SK-N-DZ (cell line): ENCODE measurements around the gene YJEFN3.

ENCODE experiments used
- DNase-seq: peaks from one replicate; pipeline ENCODE4 v3.0.0-alpha.2; 2015; ENCODE audit warnings: low spot score

The YJEFN3 gene

DNA sequence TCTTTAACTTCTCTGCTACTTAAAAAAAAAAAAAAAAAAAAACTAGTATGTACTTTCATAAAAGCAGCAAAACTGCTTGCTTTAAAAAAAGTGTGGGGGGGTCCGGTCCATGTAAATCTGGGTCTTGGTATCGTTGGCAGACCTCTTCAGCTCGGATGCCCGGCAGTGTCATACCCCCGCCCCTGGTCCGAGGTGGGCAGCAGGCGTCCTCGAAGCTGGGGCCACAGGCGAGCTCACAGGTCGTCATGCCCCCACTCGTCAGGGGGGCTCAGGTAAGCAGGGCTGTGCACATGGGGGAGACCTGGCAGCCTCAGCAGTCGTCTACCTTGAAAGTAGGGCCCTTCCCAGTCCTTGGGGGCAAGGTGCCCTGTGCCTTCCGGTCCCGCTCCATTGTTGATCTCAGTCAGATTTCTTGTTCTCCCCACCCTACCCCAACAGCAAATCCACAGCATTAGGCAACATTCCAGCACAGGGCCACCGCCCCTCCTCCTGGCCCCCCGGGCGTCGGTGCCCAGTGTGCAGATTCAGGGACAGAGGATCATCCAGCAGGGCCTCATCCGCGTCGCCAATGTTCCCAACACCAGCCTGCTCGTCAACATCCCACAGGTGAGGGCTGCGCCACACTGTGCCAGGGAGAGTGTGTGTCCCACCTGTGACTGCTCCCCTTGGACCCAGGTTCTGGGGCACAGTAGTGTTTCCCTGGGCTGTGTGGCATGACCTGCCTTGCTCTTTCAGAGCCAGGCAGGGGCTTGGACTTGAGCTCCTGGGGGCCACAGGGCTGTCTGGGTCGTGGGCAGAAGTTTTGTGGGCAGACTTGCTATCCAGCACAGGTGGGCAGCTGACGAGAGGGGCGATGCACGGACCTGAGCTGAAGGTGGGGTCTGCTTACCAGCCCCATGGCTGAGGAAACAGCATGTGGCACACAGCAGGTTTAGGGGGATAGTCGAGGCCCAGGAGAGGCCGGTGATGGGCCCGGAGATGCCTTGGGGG lies 32.8 kb upstream of the YJEFN3 start:
- no peak for DNase-seq

DNA sequence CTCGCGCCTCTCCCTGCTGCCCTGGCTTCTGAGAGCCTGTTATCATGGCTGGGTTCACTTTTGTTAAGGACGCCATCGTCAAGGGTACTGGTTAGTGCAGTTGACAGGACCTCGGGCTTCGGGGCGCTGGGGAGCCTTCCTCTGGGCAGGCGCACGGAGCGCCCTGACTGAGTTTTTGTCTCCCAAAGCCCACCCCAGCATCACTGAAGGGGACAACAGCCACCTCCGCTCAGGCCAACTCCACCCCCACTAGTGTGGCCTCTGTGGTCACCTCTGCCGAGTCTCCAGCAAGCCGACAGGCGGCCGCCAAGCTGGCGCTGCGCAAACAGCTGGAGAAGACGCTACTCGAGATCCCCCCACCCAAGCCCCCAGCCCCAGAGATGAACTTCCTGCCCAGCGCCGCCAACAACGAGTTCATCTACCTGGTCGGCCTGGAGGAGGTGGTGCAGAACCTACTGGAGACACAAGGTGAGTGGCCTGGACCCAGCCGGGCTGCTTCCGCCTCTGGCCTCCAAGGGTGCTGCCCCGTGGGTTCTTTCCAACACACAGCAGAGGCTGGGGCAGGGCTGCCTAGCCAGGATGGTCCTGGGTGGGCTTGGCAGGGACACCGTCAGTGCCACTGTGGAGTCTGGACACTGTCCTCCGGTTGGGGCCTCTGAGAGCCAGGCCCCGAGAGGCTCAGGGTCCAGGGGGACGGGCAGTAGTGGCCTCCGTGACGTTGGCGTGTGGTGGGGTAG lies 30.3 kb upstream of the YJEFN3 start:
- DNase-seq = no peak

DNA sequence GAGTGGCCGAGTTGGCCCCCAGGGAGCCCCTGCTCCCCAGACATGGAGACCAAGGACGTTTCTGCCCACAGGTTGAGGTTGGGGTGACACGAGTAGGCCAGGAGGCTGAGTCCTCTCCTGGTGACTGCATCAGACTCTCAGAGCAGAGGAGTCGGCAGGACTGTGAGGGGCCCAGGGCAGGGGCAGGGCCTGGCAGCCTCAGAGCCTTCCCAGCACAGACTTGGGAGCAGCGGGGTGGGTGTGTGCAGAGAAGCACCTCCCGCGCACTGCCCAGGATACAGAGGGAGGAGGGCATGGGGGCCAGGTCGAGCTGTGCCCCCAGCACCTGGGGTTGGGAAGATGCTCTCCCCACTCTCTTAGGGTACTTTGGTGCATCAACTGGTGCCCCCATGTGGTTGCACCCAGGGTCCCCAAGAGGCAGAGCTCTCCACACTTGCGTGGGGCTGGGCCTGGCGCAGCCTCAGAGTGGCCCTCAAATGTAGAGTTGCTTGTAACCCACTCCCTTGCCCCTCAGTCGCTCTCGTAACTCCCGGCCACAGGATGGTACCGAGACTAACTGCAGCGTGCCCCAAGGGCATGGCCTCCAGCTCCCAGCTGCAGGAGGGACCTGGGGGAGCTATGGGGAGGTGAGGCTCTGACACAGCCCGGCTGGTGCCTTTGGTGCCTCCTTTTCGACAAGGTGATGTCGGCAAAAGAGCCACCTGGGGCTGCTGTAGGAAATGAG lies 29.3 kb upstream of the YJEFN3 start:
- no peak for DNase-seq

DNA sequence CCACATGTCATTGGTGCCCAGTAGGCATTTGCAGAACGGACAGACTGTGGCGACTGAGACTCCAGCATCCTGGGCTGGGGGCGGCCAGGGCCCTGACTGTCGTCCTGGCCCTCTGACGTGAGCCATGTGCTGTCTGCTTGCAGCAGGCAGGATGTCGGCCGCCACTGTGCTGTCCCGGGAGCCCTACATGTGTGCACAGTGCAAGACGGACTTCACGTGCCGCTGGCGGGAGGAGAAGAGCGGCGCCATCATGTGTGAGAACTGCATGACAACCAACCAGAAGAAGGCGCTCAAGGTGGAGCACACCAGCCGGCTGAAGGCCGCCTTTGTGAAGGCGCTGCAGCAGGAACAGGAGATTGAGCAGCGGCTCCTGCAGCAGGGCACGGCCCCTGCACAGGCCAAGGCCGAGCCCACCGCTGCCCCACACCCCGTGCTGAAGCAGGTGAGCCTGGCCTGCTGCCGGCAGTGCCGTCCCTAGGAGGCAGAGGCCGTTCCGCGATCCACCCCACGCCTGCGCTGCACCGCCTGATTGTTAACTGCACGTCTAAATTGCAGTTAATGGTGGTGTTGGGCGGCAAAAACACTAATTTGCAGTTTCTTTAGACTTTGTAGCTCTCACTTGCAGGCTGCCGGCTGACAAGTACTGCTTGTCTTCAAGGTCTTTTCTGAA lies 27.6 kb upstream of the YJEFN3 start:
- no peak for DNase-seq

DNA sequence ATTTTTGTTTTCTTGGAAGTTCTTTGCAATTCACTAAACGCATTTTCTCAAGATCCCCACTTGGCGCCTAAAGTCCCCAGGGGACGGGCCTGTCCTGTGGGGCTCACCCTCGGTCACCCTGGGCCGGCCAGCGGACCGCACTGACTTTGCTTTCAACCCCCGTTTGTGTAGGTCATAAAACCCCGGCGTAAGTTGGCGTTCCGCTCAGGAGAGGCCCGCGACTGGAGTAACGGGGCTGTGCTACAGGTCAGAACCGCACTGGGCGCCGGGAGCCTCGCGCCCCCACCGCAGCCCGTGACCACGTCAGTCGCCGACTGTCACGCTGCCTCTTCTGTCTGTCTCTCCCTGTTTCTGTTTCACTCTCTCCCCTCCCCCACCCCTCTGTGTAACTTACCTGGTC lies 26.9 kb upstream of the YJEFN3 start:
- DNase-seq = no peak

DNA sequence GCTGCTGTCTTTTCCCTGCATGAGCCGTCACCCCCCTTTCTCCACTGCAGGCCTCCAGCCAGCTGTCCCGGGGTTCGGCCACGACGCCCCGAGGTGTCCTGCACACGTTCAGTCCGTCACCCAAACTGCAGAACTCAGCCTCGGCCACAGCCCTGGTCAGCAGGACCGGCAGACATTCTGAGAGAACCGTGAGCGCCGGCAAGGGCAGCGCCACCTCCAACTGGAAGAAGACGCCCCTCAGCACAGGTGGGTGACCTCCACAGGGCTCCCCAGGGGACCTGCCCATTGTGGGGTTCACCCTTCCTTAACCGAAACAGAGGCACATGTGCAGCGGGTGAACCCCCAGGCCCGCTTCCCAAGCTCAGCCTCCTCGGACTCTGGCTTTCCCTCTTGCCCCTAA lies 26.4 kb upstream of the YJEFN3 start:
- no peak for DNase-seq

DNA sequence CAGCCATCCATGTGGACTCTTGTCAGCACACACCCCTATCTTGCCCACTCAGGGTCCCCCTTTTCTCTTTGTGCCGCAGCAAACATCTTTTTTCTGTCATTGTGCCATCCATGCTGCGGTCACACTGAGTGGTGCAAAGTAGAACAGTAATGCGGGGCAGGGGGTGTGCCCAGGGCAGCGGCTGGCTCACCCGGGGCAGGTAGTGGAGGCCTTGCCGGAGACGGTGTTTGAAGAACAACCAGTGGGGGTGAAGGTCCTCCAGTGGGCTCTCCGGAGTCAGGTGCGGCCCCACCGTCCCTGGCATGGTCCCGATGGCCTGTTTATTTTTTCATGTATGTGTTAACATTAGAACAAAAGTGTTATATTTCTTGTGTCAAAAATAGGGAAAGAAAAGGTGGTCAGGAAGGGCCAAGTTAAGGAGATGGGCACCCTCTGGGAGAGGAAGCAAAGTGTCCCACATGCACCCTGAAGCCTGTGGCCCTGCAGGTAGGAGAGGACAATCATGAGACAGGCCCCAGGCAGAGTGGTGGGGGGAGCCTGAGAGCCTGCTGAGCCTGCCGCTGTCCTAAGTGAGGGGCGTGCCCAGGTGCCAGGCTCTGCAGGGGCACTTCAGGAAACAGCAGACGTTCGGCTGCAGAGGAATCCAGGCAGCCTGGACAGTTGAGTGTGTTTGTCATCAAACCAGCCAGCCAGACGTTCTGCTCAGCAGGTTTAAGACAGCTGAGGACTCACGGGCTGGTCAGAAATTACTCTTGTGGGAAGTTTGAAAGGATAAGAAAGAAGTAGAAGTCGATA lies 25.7 kb upstream of the YJEFN3 start:
- DNase-seq = no peak

DNA sequence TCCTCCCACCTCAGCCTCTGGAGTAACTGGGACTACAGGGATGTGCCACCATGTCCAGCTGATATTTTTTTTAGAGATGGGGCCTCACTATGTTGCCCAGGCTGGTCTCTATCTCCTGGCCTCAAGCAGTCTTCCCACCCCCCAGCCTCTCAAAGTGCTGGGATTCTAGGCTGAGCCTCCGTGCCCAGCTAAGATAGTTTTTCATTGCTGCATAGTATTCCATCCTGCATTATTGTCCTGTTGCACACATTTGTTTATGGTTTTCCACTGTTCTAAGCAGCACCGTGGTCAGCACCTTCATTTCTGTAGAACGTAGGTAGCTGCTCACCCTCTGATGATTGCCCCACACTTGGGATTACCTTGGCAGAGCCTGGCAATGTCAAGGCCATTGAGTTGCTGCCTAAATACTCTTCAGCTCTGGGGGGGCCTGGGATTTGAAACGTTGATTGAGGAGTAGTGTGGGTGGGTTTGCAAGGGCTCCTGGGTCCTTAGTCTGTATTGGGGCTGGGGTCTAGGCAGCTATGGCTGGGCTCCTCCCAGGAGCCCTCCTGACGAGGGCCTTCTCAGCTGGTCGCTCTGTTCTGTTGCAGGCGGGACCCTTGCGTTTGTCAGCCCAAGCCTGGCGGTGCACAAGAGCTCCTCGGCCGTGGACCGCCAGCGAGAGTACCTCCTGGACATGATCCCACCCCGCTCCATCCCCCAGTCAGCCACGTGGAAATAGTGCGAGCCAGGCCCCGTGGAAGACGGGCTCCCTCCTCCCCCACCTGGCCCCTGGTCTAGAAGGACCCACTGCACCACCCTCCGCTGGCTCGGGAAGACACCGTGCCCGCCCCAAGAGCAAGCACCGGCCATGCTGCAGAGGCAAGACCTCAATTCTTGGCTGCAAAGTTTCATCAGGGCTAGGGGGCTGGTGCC lies 23.7 kb upstream of the YJEFN3 start:
- DNase-seq = no peak

DNA sequence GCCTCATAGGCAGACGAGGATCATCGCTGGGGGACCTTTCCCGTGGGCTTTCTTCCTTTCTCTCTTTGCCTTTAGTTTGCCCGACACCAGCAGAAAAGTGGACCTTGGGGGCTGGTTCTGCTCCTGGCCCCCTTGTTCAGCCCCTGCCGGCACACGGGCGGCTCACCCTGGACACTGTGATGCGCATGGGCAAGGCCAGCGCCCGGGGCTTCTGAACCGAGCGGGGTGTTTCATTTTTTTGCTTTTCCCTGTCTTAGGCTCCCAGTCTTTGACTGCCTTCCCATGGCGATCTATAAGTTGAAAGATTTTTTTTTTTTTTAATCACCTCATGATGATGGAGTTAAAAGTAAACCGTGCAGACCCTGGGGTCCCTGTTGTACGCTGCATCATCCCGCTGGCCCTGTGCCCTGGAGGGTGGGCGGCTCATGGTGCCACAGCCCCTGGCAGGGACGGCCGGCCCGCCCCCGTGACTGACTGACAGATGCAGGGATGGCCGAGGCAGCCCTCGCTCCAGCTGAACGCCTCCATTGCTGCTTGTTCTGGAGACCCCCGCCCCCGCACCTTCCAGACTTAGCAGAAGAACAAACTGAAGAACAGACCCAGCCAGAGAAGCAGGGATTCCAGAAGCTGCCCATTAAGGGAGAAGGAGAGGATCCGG lies 22.9 kb upstream of the YJEFN3 start:
- no peak for DNase-seq

DNA sequence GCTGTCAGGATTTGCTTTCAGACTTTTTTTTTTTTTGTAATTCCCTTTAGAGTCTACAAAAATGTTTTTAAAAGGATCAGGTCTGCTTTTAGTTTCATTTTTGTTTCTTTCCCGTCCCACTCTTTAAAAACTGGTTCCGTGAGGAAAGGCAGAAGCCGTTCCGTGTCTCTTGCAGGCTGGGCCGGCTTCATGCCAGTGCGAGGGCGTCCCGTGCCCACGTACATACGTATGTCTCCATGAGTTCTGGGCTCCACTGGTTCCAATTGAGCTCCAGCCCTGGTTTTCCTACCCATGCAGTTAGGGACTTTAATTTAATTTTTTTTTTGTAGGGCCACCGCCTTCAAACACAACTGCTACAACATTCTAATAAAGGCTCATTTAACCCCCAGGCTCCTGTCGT lies 22.1 kb upstream of the YJEFN3 start:
- no peak for DNase-seq

DNA sequence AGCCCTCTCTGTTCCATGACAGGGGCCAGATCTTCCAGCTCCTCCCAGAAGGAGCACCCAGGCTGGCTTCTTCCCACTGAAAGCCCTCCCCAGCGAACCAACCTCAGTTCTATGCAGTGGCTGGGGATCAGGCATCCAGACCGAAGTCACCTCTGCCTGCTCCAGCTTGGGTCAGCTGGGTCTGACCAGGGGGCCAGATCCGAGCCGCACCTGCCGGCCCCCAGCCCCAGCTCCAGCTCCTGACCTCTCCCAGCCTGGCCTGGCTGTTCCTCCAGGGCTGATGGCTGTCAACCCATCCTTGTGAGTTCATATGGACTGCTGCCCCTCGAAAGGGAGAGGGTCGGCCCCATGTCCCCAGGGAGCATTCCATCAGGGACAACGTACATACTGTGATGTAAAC lies 21.4 kb upstream of the YJEFN3 start:
- DNase-seq = no peak

DNA sequence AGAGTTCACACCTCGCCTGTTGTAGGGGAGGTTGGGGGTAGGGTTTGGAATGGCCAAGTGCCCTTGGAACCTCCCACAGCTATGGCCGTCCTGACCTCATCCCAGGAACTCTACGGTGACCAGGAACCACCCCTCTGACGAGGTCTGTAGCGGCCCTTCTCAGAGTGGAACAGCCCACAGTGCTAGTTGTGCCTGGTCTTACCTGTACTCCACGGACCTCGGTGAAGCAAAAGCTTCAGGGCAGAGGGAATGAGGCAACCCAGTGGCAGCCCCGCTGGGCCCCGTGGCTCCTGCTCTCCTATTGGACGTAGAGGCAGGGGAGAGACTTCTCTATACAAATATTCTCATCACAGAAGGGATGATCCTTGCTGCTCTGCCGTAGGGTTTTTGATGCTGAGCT lies 20.5 kb upstream of the YJEFN3 start:
- no peak for DNase-seq

DNA sequence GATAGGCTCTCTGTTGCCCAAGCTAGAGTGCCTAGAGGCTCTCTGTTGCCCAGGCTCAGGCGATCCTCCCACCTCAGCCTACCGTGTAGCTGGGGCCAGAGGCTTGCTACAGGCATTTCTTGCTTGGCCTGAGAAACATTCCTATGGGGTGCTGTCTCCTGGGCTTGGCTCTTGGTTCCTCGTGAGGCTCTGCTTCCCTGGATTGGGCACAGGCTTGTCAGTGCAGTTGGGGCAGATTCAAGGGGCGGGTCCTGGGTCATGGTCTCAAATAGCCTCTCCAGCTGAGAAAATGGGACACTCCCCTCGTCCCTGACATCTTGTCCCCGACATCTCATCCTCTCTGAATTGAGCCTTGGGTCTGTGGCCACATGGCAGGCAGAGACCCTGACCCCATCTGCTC lies 18.3 kb upstream of the YJEFN3 start:
- DNase-seq = no peak

DNA sequence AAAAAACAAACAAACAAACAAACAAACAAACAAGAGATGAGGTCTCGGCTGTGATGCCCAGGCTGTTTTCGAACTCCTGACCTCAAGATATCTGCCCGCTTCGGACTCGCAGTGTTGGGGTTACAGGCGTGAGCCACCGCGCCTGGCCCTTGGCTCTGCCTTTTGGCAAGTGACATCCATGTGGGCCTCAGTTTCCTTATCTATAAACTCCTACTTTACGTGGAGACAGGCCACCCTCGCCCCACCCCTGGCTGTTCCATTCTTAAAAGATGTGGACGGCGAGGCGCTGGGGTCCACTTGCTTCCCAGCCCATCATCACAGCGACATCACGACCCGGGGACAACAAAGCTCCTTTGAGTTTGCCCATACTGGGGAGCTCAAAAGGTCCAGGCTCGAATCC lies 15.0 kb upstream of the YJEFN3 start:
- no peak for DNase-seq

DNA sequence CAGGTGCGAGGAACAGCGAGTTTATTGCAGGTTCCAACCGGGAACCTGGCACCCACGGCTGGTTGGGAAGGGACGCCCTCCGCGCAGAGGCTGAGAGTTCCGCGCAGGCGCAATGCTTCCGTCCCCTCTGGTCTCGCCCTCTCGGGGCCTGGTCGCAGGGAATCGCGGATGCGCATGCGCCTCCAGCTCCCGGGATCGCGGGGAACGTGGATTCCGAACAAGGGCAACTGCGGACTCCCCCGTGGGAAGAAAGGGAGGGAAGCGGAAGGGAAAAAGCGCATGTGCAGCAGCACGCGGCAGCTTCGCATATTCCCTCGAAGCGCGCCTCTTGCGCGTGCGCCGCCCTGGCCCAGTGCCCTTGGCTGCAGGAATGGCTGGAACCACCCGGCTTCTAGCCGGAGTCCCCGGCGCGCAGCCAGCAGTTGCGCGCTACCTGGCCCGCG lies 14.5 kb upstream of the YJEFN3 start:
- DNase-seq = no peak

DNA sequence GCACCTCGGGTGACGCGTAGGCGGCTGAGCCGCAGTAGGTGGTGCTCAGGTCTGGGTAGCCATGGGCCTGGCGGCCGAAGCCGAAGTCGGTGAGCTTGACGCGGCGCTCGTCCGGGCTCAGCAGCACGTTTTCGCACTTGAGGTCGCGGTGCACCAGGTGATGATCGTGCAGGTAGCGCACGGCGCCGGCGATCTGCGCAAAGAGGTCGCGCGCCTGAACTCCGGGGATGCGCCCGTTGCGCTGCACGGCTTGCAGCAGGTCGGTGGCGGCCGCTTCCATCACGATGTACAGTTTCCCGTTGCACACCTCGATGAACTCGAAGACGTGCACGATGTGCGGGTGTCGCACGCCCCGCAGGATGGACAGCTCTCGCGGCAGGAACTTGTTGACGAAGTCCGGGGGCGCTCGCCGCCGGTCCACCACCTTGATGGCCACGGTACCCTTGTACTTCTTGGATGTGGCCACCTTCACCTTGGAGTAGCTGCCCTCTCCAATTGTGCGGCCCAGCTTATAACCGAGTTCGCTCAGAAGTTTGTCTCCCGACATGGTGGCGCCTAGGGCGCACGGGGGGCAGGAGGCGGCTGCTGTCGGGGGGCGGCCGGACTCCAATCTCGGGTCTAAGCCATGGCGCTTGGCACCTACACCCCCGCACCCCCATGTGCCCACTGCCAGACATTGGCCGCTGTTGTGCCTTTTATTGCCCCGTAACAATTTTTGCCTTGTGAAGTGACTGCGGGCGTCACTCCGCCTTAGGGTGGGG lies 13.7 kb upstream of the YJEFN3 start, which contains the start of gene TSSK6:
TSS of gene TSSK6 (minus strand) at position 668 of the 761 bp plus-strand sequence. CDS start at position 547, 121 bp downstream.
- no peak for DNase-seq

DNA sequence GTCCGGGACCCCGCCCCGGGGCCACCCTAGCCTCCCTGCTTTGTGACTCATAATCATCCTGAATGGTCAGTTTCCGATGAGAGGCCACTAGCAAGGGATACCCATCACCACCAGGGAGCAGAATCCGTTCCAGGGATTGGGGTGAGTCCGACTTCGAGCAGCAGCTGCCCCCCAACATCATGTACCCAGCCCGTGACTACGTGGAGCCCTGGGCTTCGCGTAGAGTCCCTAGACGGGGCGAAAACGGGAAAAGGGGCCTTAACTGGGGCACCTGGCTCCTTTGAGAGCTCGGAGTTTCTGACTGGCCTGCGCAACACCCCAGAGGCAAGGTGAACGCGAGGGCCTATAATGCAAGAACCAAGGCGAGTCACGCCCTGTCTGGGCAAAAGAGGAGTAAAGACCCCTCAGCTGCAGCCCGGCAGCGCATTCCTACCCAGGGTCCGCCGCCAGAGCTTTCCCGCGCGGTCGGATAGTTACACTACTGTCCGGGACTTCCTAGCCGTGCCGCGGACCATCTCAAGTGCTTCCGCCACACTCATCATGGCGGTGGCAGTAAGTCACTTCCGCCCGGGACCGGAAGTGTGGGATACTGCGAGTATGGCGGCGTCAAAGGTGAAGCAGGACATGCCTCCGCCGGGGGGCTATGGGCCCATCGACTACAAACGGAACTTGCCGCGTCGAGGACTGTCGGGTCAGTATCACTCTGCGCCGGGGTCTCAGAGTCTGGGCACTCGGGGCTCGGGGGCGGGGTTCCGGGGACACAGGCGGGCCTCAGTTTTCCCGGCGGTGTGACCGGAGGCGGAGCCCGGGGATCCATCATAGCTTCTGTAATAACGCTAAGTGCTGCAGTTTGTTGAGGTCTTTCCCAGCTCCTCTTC lies 12.8 kb upstream of the YJEFN3 start, which contains the start of gene NDUFA13:
TSS of gene NDUFA13 (plus strand) at position 584 of the 878 bp plus-strand sequence. CDS start at position 598, 14 bp downstream.
- DNase-seq = peak; percentile 93
